ENCODE data around the gene RASGRF2. TPM values are rescaled to one million over a fixed set of nuclear protein-coding genes. Genes with fewer than 3 reads are reported as not detected.

The RASGRF2 gene, protein sequence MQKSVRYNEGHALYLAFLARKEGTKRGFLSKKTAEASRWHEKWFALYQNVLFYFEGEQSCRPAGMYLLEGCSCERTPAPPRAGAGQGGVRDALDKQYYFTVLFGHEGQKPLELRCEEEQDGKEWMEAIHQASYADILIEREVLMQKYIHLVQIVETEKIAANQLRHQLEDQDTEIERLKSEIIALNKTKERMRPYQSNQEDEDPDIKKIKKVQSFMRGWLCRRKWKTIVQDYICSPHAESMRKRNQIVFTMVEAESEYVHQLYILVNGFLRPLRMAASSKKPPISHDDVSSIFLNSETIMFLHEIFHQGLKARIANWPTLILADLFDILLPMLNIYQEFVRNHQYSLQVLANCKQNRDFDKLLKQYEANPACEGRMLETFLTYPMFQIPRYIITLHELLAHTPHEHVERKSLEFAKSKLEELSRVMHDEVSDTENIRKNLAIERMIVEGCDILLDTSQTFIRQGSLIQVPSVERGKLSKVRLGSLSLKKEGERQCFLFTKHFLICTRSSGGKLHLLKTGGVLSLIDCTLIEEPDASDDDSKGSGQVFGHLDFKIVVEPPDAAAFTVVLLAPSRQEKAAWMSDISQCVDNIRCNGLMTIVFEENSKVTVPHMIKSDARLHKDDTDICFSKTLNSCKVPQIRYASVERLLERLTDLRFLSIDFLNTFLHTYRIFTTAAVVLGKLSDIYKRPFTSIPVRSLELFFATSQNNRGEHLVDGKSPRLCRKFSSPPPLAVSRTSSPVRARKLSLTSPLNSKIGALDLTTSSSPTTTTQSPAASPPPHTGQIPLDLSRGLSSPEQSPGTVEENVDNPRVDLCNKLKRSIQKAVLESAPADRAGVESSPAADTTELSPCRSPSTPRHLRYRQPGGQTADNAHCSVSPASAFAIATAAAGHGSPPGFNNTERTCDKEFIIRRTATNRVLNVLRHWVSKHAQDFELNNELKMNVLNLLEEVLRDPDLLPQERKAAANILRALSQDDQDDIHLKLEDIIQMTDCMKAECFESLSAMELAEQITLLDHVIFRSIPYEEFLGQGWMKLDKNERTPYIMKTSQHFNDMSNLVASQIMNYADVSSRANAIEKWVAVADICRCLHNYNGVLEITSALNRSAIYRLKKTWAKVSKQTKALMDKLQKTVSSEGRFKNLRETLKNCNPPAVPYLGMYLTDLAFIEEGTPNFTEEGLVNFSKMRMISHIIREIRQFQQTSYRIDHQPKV (N-terminal part only)
- total RNA-seq = 10 to 100 TPM in 3 of 4 donors, 1 to 10 TPM in 1; 3.3 to 26.4 (median 12.3) TPM

DNA sequence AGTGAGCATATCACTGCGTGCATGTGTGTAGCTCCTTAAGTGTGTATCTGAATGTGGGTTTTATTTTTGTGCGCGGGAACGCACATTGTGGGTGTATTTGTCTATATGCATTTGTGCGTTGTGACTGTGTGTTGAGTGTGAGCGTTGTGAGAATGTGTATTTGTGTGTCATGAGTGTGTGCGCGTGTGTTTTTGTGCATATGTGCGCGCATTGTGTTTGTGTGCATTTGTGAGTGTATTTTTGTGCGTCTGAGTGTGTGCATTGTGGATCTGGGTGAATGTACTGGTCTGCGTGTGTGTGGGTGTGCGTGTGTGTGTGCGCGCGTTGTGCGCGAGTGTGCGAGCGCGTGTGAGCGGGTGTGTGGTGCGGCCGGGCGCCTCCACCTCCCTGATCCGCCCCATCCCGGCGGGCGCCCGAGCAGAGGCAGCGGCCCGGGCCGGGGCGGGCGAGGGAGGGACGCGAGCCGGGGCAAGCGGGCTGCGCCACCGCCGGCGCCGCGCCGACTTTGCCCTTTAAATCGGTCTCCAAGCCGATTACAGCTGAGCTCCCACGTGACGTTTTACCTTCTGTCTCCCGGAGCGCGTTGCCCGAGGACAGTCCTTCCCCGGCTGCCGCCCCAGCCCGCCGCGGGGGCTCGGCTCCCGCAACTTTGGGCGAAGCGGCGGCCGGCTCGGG, at the start of gene RASGRF2:
Gene RASGRF2 (plus strand): TSS at position 596 of the 675 bp plus-strand sequence. CDS start 376 bp downstream, outside the sequence.
- Histone ChIP-seq H3K27me3 (no peaks in the 10 kb centered on the region), H3K4me3 (peak within 1 kb of the TSS; percentile 42 to 45), H3K9me3 (no peaks in the 10 kb centered on the region), H3K36me3 (no peaks in the 10 kb centered on the region), H3K4me1 (no peaks in the 10 kb centered on the region), H3K27ac (peak within 1 kb of the TSS; percentile 72 to 84)
- TF ChIP-seq, protein P1, sequence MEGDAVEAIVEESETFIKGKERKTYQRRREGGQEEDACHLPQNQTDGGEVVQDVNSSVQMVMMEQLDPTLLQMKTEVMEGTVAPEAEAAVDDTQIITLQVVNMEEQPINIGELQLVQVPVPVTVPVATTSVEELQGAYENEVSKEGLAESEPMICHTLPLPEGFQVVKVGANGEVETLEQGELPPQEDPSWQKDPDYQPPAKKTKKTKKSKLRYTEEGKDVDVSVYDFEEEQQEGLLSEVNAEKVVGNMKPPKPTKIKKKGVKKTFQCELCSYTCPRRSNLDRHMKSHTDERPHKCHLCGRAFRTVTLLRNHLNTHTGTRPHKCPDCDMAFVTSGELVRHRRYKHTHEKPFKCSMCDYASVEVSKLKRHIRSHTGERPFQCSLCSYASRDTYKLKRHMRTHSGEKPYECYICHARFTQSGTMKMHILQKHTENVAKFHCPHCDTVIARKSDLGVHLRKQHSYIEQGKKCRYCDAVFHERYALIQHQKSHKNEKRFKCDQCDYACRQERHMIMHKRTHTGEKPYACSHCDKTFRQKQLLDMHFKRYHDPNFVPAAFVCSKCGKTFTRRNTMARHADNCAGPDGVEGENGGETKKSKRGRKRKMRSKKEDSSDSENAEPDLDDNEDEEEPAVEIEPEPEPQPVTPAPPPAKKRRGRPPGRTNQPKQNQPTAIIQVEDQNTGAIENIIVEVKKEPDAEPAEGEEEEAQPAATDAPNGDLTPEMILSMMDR (IDR thresholded peaks at IDR 0.05) = no peak
- no peak for TF ChIP-seq POLR2A (IDR thresholded peaks at IDR 0.05)
- DNase-seq = peak in 1 of 2 donors; percentile 16
- intact Hi-C loops (cut with DNase I; ENCODE audit: low total_unique reads) = no loop called here

DNA sequence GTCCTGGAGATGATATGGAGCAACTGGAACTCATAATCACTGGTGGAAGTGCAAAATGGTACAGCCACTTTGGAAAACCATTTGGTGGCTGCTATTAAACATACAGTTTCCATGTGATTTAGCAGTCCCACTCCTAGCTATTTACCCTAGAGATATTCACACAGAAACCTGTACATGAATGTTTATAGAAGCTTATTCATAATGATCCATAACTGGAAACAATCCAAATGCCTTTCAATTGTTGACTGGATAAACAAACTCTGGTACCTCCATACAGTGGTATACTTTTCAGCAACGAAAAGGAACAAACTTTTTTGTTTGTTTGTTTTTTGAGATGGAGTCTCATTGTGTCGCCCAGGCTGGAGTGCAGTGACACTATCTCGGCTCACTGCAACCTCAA, 47.7 kb upstream of the RASGRF2 start:
- H3K27me3 ChIP-seq = no peaks in the 10 kb centered on the region
- H3K4me1 ChIP-seq = no peaks in the 10 kb centered on the region
- no peak overlapping the region for H3K4me3 ChIP-seq
- TF ChIP-seq, protein P1 (IDR thresholded peaks at IDR 0.05) = no peak
- TF ChIP-seq POLR2A (IDR thresholded peaks at IDR 0.05) = no peak
- no peak for DNase-seq
- no peak overlapping the region for H3K27ac ChIP-seq
- intact Hi-C loops (cut with DNase I; ENCODE audit: low total_unique reads) = no loop called here
- H3K36me3 ChIP-seq = no peaks in the 10 kb centered on the region
- no peaks in the 10 kb centered on the region for H3K9me3 ChIP-seq

DNA sequence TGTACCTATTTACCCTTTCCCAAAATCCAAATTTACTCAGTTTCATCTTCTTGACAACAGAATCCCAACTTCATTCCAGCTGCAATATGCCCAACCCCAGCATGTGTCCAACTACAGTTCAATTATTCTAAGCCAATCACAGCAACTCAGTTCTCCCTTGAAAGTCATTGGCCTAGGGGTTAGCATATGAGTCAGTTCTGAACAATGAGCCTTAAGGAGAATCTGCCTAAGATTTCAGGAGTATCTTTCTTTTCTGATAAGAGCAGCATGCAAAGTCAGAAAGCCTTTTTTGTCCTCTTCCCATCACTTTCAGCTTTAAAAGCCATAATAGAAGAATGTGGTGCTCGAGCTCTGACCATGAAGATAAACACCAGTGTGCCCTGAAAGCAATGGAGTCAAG, 44.4 kb upstream of the RASGRF2 start:
- intact Hi-C loops (cut with DNase I; ENCODE audit: low total_unique reads) = no loop called here
- Histone ChIP-seq H3K4me3 (no peak overlapping the region), H3K27ac (no peak overlapping the region), H3K36me3 (no peaks in the 10 kb centered on the region), H3K9me3 (no peaks in the 10 kb centered on the region), H3K4me1 (no peaks in the 10 kb centered on the region), H3K27me3 (no peaks in the 10 kb centered on the region)
- no peak for DNase-seq
- TF ChIP-seq, protein P1 (IDR thresholded peaks at IDR 0.05) = no peak
- no peak for TF ChIP-seq POLR2A (IDR thresholded peaks at IDR 0.05)

DNA sequence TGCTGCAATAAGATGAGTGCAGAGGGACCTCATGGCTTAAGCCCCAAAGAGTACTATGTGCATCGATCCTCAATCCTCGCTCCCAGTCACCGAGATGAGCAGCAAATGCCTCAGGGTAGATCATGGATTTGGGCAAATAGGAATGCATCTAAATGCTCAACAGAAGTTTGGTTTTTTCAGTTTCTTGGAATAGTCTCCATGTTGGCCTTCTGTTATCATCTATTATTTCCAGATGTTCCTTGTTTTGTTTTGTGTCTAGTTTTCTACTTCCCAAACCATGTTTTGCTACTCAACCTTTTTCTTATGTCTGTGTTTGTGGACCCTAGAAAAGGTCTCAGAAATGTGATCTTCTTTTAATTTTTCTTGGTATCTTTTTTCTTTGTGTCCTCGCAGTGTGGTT, 43.5 kb upstream of the RASGRF2 start:
- Histone ChIP-seq H3K27me3 (no peaks in the 10 kb centered on the region), H3K27ac (peak overlapping the region; percentile 8 to 23), H3K4me1 (no peaks in the 10 kb centered on the region), H3K9me3 (no peaks in the 10 kb centered on the region), H3K36me3 (no peaks in the 10 kb centered on the region), H3K4me3 (no peak overlapping the region)
- TF ChIP-seq, protein P1 (IDR thresholded peaks at IDR 0.05) = no peak
- intact Hi-C loops (cut with DNase I; ENCODE audit: low total_unique reads) = no loop called here
- no peak for DNase-seq

Data from uterus (tissue), 4 donors.